GM19372 (cell line): ENCODE data around the gene INO80D.
"Not testable (repeated sequence)": the region's sequence is repeated elsewhere in the genome, so short reads cannot be mapped to it uniquely, and the experiment has no call there.

Experiments used
- ATAC-seq: cut with Tn5 transposase; IDR thresholded peaks from one replicate; pipeline ENCODE4 v1.9.1; 2021; ENCODE audit warnings: mild to moderate bottlenecking, low read depth, moderate library complexity; ENCODE audit not compliant: unreplicated experiment

INO80D gene

DNA sequence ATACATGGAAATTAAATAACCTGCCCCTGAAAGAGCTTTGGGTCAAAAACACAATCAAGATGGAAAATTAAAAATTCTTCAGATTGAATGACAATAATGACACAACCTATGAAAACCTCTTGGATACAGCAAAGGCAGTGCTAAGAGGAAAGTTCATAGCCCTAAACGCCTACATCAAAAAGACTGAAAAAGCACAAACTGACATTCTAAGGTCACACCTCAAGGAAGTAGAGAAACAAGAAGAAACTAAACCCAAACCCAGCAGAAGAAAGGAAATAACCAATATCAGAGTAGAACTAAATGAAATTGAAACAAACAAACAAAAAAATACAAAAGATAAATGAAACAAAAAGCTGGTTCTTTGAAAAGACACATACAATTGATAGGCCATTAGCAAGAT lies 52.5 kb downstream of the INO80D start:
- ATAC-seq = not testable (repeated sequence)

DNA sequence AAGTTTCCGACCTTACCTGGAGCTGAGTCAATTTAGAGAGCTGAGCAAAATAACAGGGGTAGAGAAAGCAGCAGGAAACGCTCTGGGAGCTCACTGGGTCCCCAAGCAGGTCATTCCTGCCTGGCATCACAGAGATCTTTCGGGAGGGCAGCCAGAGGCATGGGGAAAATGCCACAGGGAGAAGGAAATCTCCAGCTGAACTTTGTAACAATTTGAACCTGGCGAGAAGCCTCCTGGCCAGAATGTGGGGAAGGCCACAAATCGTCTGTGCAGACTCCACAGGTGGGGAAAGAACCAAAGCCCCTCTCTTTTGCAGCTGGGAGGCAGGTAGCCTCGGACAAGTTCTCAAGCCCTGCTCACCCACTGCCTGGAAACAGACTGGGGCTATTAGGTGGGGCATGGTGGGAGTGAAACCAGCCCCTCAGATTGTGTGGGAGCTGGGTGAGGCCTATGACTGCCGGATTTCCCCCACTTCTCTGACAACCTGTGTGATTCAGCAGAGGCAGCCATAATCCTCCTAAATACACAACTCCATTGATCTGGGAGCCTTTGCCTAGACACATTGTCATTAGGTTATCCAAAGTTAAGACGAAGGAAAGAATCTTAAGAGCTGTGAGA lies 53.9 kb downstream of the INO80D start:
- ATAC-seq = no peak

DNA sequence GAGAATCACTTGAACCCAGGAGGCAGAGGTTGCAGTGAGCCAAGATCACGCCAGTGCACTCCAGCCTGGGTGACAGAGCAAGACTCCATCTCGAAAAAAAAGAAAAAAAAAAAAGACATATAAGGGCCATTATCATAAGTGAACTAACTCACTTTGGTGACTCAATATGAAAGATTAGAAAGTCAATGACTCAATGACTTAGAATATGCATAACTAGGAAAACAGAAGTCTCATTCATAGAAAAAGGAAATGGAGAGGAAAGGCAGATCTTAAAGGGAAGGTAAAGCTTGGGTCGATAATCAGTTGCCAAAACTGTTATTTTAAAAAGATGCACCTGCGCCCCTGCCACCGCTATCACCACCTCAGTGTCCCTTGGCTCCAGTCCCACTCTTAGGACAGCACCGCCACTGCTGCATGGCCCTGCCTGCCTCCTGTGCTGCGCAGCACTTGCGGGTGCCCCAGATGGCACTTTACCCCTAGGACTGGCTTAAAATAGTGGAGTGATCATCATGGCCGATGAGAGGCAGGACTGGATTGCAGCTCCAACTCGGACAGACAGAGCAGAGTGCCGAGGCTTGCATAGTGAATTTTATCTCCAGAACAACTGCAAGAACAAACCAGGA lies 54.7 kb downstream of the INO80D start:
- no peak for ATAC-seq

DNA sequence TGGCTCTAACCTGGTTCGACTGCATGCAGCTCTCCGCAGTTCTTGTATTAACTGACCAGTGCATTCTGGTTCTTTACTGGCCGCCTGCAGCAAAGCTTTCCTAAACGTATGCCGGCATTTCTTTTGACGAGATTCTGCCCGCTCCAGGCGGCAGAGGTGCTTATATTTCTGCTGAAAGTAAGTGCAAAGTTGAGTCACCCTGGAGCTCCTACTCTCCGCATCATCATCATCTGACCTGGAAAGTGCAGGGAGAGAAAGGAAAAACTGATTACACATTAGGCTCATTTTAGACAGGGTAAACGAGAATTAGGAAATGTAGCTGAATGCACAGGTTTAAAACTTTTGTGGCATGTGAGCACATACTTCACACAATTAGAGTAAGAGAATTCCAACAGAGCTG lies 57.9 kb downstream of the INO80D start:
- no peak for ATAC-seq

DNA sequence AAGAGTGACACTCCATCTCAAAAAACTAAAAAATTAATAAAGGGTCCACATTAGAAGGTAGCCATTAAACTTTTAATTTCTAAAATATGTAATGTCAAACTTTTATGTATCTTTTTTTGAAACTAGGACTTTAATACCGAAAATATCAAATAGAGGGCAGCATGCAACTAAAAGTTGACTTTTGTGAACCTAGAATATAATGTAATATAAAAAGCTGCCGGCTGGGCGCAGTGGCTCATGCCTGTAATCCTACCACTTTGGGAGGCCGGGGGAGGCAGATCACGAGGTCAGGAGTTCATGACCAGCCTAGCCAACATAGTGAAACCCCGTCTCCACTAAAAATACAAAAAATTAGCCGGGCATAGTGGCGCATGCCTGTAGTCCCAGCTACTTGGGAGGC lies 62.8 kb downstream of the INO80D start:
- no peak for ATAC-seq

DNA sequence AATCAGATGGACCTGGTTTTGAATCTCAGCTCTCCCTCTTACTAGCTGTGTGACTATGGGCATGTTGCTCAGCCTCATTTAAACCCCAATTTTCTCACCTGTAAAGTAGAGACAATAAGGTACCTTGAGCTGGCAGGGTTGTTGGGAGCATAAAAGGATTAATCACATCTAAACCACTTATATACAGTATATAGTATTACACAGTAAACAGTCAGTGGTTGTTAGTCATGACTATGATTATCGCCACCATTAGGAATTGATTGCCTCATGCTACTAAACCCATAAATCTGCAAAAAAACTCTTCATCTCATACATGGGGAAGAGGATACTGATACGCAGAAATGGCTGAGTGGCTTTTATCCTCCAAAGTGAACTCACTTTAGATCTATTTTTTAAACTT lies 65.8 kb downstream of the INO80D start:
- no peak for ATAC-seq

DNA sequence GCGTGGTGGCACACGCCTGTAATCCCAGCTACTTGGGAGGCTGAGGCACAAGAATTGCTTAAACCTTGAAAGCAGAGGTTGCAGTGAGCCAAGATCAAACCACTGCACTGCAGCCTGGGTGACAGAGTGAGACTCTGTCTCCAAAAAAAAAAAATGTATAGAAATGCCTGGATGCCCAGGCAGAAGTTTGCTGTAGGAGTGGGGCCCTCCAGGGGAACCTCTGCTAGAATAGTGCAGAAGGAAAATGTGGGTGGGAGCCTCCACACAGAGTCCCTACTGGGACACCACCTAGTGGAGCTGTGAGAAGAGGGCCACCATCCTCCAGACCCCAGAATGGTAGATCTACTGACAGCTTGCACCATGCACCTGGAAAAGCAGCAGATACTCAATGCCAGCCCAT lies 70.2 kb downstream of the INO80D start:
- ATAC-seq = not testable (repeated sequence)

DNA sequence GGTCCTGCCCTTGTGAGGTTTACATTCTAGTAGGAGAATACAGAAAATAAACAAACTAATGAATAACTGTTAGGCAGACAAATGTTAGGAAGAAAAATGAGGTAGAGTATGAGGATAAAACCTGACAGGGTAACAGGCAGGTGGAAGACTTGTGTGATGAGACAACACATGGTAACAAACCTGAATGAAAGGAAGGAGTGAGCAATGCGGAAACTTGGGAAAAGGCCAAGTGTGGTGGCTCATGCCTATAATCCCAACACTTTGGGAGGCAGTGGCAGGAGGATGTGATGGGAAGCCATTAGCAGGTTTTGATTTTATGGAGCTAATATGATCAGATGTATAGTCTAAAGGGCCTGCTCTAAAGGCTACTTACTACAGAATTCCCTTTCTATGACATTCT lies 74.2 kb downstream of the INO80D start:
- no peak for ATAC-seq

DNA sequence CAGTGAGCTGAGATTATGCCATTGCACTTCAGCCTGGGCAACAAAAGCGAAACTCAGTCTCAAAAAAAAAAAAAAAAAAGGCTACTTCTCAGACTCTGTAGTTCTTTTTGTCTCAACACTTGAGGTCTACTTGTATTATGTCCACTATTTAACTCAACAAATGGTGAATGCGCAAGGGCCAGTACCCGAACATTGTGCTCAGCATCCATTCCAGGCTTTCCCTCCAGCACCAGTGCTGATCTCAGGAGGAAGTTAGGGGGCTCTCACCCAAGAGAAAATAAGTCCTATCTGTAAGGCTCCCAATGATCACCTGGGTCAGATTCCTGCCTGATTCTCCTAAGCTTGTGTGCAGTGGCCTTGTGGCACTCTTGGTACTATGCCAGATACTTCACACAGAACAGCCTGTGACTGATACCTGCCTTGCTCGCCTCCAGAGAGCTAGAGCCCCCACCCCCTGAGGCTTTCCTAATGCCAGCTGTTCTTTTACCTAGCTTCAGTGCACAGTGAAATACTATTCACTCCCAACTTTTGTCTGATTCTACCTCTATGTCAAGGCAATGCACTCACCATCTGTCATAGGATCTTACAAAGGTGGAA lies 74.9 kb downstream of the INO80D start:
- no peak for ATAC-seq

DNA sequence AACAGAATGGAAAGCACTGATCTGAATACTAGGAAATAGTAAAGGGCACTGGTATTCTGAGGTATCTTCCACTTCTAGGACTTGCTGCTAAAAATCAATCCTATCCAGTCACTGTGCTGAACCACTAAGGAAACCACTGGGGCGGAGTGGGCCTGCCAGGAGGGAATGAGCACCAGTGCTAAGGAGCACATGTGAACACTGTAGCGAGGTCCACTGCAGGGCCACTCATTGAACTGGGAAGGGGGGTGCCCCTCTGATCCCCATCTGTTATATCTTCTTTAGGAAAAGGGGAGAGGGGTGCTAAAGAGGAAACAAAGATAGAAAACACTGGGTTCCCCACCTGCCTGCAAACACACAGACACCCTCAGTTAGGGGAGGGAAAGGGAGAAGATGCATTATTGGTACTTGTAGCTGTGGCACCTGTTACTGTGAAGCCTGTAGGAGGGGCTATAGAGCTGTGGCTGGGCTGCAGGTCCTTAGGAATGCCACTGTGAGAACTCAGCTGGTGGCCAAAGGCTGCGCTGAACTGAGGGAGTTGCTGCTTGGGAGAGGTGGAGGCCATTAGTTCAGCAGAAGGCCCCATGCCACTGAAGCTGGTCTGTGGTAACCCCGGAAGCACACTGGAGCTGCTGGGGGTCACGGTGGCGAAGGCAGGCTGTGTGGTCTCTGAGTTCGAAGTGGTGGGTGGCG lies 81.8 kb downstream of the INO80D start:
- no peak for ATAC-seq

DNA sequence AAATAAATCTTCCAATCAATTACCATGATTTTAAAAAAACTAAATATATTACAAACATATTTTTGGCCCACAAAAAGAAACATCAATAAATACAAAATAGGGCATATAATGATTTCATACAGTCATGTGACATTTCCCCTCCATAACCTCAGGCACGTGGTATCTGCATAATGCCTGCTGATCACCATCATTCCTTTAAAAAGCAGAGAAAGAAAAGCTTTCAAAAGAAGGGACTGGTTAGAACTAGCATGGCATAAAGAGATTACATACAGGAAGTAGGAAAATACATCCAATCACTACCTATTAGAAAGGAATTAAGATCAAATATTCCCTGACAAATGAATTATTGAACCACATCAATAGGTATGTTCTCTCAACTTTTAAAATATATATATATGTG lies 83.5 kb downstream of the INO80D start:
- no peak for ATAC-seq

DNA sequence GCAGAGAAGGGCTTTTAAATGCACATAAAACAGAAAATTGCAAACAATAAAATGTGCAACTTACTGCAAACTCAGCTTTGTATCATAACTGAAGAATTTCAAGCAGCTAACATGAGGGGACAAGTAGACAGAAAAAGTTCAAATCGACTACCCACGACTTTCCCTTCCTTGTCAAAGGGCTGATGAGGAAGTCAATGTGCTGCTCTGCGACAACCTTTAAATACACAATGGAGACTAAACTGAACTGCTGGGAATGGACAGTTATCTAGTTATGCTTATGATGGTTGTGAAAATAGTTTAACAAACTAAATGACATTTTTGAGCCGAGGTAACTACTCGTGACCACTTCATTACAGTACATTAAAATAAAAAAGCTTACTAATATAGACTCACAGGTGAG lies 84.1 kb downstream of the INO80D start:
- ATAC-seq = no peak

DNA sequence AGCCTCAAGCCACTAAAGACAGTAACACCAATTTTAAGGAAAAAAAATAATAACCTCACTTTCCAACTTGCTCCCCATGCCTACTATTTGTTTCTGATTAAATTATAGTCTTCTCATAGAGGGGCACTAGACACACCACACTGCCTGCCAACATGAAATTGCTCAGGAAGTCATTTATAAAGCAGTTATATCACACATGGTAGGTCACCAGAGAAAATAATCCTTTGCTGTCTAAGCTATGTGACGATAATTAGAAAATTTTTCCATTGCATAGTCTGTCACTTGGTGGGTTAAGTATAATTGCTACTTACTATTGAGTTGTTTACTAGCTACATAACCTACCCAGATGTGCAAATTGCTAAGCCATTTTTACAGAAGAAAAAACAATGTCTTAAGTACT lies 85.2 kb downstream of the INO80D start:
- ATAC-seq = no peak

DNA sequence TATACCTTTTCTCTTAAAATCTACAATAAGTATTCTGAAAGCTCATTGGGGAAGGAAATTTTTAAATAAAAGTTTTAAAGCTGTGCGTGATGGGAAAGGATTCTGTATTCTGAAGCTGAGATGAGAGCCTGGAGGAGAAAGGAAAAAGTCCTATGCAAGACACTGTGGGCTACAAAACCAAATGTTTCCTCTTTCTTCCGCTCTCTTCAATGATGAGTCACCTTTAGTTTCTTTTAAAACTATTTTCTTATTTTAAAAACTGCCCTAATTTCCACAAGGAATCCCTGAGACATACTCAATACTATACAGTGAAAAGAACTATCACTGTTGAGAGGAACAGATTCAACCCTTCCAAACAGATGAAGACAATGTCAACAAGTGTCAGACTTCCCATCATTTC lies 87.4 kb downstream of the INO80D start:
- ATAC-seq = no peak

DNA sequence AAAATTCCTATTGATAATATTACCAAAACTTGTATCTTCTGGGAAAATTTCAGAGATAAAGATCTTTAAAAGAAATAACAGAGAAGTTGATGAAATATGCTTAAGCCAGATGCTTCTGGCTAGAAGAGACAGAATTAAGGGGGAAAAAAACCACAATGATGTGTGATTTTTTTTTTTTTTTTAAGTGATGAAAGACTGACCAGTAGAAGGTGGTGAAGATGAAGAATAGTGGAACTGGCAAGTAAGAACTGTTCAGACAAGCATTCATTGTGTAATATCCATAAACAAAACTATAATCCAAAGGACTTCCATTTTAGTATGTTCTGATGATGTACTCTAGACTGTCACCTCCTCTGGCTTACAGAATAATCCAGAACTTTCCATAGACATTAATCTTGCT lies 89.8 kb downstream of the INO80D start:
- ATAC-seq = no peak

DNA sequence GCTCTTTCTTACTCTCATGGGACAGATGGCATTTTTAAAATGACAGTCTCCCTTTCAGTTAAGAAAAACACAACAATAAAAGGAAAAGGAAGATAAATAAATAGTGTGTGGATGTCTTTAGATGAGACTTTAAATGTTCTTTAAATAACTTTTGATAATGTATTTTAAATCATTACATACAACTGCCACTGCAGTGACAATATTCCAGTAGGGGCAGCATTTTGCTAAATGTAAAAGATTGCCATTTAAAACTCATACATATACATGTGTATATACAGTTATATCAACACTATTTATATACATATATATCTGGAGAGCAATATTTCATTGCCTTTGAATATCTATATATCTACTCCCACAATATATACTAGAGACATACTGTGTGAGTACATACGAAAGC lies 90.7 kb downstream of the INO80D start:
- no peak for ATAC-seq

DNA sequence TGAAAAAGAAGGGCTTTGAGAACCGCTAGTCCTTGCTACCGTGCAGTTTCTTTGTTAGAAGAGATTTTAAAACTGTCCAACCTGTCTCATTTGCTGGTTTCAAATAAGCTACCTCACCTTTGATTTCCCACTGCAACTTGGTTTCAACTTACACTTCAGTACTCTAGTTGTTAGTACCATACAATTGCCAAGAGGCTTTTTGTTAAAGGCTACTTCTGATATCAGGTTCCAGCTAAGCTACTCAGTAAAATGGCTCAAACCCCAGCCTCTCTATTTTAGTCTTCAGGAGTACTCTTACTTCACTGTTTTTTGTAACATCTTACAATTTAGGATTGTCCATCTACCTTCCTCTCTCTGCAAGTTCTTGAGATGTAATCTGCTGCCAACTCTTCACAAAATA lies 91.6 kb downstream of the INO80D start:
- no peak for ATAC-seq

DNA sequence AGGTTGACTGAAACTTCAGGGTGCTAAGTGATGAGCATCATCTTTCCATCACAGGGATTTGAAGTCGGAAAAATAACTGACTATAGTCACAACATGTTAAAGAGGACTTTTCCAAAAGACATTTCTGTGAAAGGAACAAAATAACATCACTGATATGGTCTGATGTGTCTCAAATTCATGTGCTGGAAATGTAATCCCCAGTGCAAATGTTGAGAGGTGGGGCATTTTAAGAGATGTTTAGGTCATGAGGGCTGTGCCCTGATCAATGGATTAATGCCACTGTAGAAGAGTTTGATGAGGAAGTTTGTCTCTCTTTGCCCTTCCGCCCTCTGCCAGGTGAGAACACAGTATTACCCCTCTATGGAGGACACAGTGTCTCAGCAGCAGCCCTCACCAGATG lies 95.9 kb downstream of the INO80D start:
- no peak for ATAC-seq

DNA sequence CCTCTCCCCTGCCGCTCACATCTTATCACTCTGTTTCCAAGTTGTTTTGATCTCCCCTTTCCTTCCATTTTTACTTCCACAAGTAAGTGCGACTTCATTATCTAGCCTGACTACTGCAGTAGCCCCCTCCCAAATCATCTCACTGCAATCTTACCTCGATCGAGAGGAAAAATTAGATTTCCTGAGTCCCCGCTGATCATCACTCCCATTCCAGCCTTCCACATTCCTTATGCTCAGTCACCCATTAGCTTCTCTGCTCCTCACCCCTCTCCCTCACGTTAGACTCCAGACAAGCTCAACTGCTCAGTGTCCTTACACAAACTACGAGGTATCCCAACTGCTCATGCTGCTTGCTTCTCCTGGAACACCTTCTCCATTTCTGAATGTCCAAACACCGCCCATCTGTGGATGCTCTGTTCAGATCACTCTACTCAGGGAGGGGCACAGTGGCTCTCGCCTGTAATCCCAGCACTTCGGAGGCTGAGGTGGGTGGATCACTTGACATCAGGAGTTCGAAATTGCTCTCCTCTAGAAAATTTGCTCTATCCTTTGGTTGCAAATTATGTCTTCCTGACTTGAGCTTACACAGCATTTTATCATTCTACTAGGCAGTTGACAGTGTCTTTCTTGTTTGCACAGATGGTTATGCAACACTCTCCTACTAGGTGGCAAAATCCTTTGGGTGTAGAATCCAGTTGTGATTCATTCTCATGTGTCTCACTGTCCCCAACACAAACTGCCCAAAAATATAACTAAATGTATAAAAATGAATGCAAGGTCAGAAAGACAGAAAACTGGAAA lies 96.5 kb downstream of the INO80D start:
- ATAC-seq = no peak

DNA sequence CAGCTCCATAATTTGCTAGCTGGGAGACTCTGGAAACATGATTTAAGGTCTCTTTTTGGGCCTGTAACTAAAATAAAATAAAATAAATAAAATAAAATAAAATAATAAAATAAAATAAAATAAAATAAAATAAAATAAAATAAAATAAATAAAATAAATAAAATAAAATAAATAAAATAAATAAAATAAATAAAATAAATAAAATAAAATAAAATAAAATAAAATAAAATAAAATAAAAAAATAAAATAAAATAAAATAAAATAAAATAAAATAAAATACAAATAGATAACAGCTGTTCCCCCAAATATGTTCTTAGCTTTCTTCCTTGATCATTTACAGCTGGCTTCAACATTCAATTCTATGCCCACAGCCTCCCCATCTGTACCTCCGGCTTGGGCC lies 97.3 kb downstream of the INO80D start:
- not testable (repeated sequence) for ATAC-seq

DNA sequence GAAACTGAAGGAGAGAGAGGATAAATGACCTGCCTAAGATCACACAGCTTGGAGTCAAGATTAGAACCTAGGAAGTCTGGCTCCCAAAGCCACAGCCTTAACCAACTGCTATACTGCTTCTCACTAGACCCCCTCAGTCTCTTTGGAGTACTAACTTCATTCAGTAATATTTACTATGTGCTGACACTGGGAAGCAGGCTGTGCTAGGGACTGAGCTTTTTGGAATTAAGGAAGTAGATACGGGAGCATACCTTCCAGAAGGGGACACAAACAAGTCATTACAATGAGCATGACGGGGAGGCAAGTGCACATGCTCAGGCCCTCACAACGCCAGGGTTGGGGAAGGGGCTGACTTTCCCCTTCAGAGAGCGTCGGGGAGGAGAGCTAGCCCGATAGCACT lies 97.7 kb downstream of the INO80D start:
- no peak for ATAC-seq
